AG10803 (cell line): ENCODE results near the gene CDC25B.

ENCODE experiments used
- DNase-seq: peaks from one replicate; pipeline ENCODE4 v3.0.0; 2010; ENCODE audit warnings: low read depth
- H3K4me3 ChIP-seq: 2 replicates; pipeline ENCODE4 v1.5.1; 2011; ENCODE audit warnings: mild to moderate bottlenecking, low read length, control low read depth
- TF ChIP-seq, protein P1 (sequence below): conservative IDR thresholded peaks from 2 replicates; pipeline ENCODE4 v1.5.1; 2011; ENCODE audit warnings: mild to moderate bottlenecking, low read length, control low read depth, inconsistent platforms

The CDC25B gene

DNA sequence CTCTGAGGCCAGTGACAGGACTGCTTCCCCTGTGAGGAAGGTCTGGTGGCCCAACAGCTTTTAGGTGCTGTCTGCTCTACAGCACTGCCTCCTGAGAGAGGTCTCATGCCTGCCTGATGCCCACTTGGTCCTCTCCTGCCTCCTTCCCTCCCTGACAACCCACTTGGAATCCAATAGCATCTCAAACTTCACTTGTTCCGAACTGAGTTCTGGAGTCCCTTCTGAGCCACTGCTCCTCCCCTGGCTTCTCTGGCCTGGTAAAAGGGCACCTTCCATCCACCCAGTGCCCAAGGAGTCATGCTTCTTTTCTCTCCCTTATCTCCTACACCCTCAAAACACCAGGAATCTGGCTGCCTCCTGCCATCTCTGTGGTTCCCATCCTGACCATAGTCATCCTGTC, 52.5 kb downstream of the CDC25B start:
- DNase-seq: no peak

DNA sequence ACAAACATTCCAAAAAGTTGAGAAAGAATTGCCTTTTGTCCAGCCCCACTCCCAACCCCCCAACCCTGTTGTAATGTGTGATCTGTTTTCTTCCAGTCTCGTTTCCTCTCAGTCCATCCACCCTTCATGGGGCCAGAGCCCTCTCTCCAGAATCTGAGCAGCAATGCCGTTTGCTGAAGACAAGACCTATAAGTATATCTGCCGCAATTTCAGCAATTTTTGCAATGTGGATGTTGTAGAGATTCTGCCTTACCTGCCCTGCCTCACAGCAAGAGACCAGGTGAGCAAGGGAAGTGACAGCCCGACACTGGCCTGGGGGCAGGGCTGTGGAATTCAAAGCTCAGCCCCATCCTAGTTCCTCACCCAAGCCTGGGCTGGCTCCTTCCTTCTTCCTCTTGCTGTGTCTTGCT, 58.4 kb downstream of the CDC25B start:
- peak; percentile 31 for DNase-seq
- TF ChIP-seq, protein P1, sequence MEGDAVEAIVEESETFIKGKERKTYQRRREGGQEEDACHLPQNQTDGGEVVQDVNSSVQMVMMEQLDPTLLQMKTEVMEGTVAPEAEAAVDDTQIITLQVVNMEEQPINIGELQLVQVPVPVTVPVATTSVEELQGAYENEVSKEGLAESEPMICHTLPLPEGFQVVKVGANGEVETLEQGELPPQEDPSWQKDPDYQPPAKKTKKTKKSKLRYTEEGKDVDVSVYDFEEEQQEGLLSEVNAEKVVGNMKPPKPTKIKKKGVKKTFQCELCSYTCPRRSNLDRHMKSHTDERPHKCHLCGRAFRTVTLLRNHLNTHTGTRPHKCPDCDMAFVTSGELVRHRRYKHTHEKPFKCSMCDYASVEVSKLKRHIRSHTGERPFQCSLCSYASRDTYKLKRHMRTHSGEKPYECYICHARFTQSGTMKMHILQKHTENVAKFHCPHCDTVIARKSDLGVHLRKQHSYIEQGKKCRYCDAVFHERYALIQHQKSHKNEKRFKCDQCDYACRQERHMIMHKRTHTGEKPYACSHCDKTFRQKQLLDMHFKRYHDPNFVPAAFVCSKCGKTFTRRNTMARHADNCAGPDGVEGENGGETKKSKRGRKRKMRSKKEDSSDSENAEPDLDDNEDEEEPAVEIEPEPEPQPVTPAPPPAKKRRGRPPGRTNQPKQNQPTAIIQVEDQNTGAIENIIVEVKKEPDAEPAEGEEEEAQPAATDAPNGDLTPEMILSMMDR: no peak
- H3K4me3 ChIP-seq: no peak overlapping the region

More for the DNA sequence above, 52.5 kb downstream of the CDC25B start:
- H3K4me3 ChIP-seq: no peak overlapping the region
- TF ChIP-seq, protein P1: no peak
